Measurements from ENCODE around the gene FXN. TPM values are rescaled to one million over a fixed set of nuclear protein-coding genes. Genes with fewer than 3 reads are reported as not detected.
"Not testable (repeated sequence)": the region's sequence is repeated elsewhere in the genome, so short reads cannot be mapped to it uniquely, and the experiment has no call there.

FXN gene
- 10 to 100 TPM; 12.5 to 30.4 (median 24.7) TPM for total RNA-seq
- long read RNA-seq, full-length matches to known transcripts, result 11 of 12 reads
- long read RNA-seq, partial matches to known transcripts, result 0 of 12 reads
- long read RNA-seq, other reads (novel, unspliced or antisense), result 1 of 12 reads

DNA sequence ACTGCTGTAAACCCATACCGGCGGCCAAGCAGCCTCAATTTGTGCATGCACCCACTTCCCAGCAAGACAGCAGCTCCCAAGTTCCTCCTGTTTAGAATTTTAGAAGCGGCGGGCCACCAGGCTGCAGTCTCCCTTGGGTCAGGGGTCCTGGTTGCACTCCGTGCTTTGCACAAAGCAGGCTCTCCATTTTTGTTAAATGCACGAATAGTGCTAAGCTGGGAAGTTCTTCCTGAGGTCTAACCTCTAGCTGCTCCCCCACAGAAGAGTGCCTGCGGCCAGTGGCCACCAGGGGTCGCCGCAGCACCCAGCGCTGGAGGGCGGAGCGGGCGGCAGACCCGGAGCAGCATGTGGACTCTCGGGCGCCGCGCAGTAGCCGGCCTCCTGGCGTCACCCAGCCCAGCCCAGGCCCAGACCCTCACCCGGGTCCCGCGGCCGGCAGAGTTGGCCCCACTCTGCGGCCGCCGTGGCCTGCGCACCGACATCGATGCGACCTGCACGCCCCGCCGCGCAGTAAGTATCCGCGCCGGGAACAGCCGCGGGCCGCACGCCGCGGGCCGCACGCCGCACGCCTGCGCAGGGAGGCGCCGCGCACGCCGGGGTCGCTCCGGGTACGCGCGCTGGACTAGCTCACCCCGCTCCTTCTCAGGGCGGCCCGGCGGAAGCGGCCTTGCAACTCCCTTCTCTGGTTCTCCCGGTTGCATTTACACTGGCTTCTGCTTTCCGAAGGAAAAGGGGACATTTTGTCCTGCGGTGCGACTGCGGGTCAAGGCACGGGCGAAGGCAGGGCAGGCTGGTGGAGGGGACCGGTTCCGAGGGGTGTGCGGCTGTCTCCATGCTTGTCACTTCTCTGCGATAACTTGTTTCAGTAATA, at the start of gene FXN:
FXN (plus strand) TSS at position 315 of the 871 bp plus-strand sequence; CDS start at position 346, 31 bp downstream.
- DNase-seq (peak; percentile 87 to 90 (median 88)), ATAC-seq (peak; percentile 85 to 95 (median 93))
- peak within 1 kb of the TSS; percentile 77 to 89 (median 81) for H3K27ac ChIP-seq
- H3K4me1 ChIP-seq, result peaks cover 0 to 9% (median 2%) of the 10 kb centered on the region in 4 donors
- TF ChIP-seq, protein P1, sequence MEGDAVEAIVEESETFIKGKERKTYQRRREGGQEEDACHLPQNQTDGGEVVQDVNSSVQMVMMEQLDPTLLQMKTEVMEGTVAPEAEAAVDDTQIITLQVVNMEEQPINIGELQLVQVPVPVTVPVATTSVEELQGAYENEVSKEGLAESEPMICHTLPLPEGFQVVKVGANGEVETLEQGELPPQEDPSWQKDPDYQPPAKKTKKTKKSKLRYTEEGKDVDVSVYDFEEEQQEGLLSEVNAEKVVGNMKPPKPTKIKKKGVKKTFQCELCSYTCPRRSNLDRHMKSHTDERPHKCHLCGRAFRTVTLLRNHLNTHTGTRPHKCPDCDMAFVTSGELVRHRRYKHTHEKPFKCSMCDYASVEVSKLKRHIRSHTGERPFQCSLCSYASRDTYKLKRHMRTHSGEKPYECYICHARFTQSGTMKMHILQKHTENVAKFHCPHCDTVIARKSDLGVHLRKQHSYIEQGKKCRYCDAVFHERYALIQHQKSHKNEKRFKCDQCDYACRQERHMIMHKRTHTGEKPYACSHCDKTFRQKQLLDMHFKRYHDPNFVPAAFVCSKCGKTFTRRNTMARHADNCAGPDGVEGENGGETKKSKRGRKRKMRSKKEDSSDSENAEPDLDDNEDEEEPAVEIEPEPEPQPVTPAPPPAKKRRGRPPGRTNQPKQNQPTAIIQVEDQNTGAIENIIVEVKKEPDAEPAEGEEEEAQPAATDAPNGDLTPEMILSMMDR (IDR thresholded peaks at IDR 0.05), result peak in 3 of 4 donors; percentile 97 to 100 (median 99)
- peak; percentile 77 for TF ChIP-seq POLR2A (IDR thresholded peaks at IDR 0.05)
- no peaks in the 10 kb centered on the region for H3K36me3 ChIP-seq
- H3K27me3 ChIP-seq, result no peaks in the 10 kb centered on the region
- peak within 1 kb of the TSS; percentile 79 to 89 (median 79) for H3K4me3 ChIP-seq
- intact Hi-C loops (cut with DNase I), result no loop called here
- 1% methylated on average over 37 of the region's 75 CpGs for WGBS (ENCODE audit: insufficient coverage, low coverage, low lambda C conversion rate, missing lambda C conversion rate)
- no peaks in the 10 kb centered on the region for H3K9me3 ChIP-seq

GRCh38 chr9:68986949-68987348, 48.6 kb upstream of the FXN start:
- H3K9me3 ChIP-seq; intact Hi-C loops (cut with DNase I); H3K27me3 ChIP-seq; H3K4me1 ChIP-seq; H3K36me3 ChIP-seq; ATAC-seq; DNase-seq; H3K4me3 ChIP-seq; H3K27ac ChIP-seq: not testable (repeated sequence)
- WGBS (ENCODE audit: insufficient coverage, low coverage, low lambda C conversion rate, missing lambda C conversion rate), result 86% methylated on average over 7 of the region's 7 CpGs

GRCh38 chr9:68991457-68991856, 44.1 kb upstream of the FXN start:
- no peak for ATAC-seq
- DNase-seq, result no peak
- TF ChIP-seq POLR2A (IDR thresholded peaks at IDR 0.05), result no peak
- TF ChIP-seq, protein P1 (IDR thresholded peaks at IDR 0.05), result no peak
- WGBS (ENCODE audit: insufficient coverage, low coverage, low lambda C conversion rate, missing lambda C conversion rate), result 75% methylated on average over 8 of the region's 9 CpGs
- intact Hi-C loops (cut with DNase I), result no loop called here
- Histone ChIP-seq H3K27ac (no peak overlapping the region), H3K36me3 (no peaks in the 10 kb centered on the region), H3K27me3 (no peaks in the 10 kb centered on the region), H3K4me1 (no peaks in the 10 kb centered on the region), H3K9me3 (no peaks in the 10 kb centered on the region), H3K4me3 (no peak overlapping the region)

DNA sequence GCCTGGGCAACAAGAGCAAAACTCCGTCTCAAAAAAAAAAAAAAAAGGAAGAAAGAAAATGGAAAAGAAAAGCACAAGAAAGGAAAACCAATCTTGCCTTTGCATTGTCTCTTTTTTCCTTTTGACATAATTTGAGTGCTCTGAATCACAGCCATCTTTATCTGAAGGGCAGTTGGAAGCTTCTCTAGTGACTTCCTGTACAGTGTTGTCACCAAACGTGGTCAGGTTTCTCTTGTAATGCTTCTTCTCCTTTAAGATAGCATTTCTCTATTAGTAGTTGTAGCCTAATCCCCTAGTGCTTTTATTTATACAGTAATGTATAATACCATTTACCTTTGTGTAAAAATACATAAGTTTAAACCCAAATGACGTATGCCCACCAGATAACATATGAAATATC, 39.8 kb upstream of the FXN start:
- ATAC-seq (no peak), DNase-seq (no peak)
- Histone ChIP-seq H3K27me3 (no peaks in the 10 kb centered on the region), H3K4me3 (no peak overlapping the region), H3K27ac (no peak overlapping the region), H3K36me3 (no peaks in the 10 kb centered on the region), H3K4me1 (no peaks in the 10 kb centered on the region), H3K9me3 (no peaks in the 10 kb centered on the region)
- intact Hi-C loops (cut with DNase I), result no loop called here
- no peak for TF ChIP-seq POLR2A (IDR thresholded peaks at IDR 0.05)
- TF ChIP-seq, protein P1 (IDR thresholded peaks at IDR 0.05), result no peak
- WGBS (ENCODE audit: insufficient coverage, low coverage, low lambda C conversion rate, missing lambda C conversion rate), result 28% methylated on average over 3 of the region's 3 CpGs

- Histone ChIP-seq H3K36me3 (no peaks in the 10 kb centered on the region), H3K4me3 (no peak overlapping the region), H3K9me3 (no peaks in the 10 kb centered on the region), H3K4me1 (no peaks in the 10 kb centered on the region), H3K27ac (no peak overlapping the region), H3K27me3 (no peaks in the 10 kb centered on the region)
- DNase-seq, result no peak
- TF ChIP-seq POLR2A (IDR thresholded peaks at IDR 0.05), result no peak
- TF ChIP-seq, protein P1 (IDR thresholded peaks at IDR 0.05), result no peak
- WGBS (ENCODE audit: insufficient coverage, low coverage, low lambda C conversion rate, missing lambda C conversion rate), result 52% methylated on average over 5 of the region's 5 CpGs
- peak in 1 of 4 donors; percentile 15 for ATAC-seq
- intact Hi-C loops (cut with DNase I), result no loop called here
Measured at GRCh38 chr9:68996462-68996861, 39.1 kb upstream of the FXN start.
